ENCODE measurements around the gene TXNL4A. TPM values are rescaled to one million over a fixed set of nuclear protein-coding genes. Genes with fewer than 3 reads are reported as not detected.
"Not testable (repeated sequence)": the region's sequence is repeated elsewhere in the genome, so short reads cannot be mapped to it uniquely, and the experiment has no call there.

Gene TXNL4A
- total and polyA plus RNA-seq, 2 experiments from 2014 or later = 71.9 to 227 TPM

DNA sequence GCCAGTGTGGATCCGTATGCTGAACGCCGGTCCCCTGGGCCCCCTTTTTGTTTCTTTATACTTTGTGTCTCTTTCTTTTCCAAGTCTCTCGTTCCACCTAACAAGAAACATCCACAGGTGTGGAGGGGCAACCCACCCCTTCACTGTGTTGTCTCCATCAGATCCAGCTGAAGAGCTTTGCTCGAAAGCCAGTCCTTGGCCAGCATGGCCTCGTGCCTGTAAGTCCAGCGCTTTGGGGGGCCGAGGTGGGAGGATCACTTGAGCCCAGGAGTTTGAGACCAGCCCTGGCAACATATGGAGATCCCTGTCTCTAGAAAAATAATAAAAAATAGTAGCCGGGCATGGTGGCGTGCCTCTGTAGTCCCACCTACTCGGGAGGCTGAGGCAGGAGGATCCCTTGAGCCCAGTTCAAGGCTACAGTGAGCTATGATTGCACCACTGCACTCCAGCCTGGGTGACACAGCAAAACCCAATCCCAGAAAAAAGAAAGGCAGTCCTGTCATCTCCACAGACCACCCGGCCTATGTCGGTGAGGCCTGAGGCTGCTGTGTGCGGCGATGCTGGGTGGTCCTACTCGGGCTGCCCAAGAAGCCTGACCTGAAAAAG is 27.3 kb downstream of the TXNL4A start:
- no peaks in the 10 kb centered on the region for H3K27me3 ChIP-seq
- no peak for DNase-seq (ENCODE audit: low spot score)
- H3K4me2 ChIP-seq = no peak overlapping the region
- H3K79me2 ChIP-seq = peaks cover under 1% of the 10 kb centered on the region
- H4K20me1 ChIP-seq (ENCODE audit: insufficient read depth, poor library complexity, severe bottlenecking) = no peaks in the 10 kb centered on the region
- H3K27ac ChIP-seq = peak overlapping the region; percentile 76
- no peaks in the 10 kb centered on the region for H3K9me3 ChIP-seq (ENCODE audit: low read depth)
- H3K9me2 ChIP-seq (replicated peaks; ENCODE audit: insufficient read depth) = no peaks in the 10 kb centered on the region
- no peaks in the 10 kb centered on the region for H3K36me3 ChIP-seq (replicated peaks; ENCODE audit: insufficient read depth, low read depth)
- peaks cover 20% of the 10 kb centered on the region for H3K4me1 ChIP-seq (ENCODE audit: insufficient read depth)
- no peak overlapping the region for H2AFZ ChIP-seq
- WGBS (ENCODE audit: low lambda C conversion rate, missing lambda C conversion rate) = 87% methylated on average over 16 of the region's 16 CpGs
- H3K4me3 ChIP-seq = no peak overlapping the region
- TF ChIP-seq EZH2 (IDR thresholded peaks at IDR 0.05; ENCODE audit: borderline replicate concordance) = no peak
- TF ChIP-seq, protein P1, sequence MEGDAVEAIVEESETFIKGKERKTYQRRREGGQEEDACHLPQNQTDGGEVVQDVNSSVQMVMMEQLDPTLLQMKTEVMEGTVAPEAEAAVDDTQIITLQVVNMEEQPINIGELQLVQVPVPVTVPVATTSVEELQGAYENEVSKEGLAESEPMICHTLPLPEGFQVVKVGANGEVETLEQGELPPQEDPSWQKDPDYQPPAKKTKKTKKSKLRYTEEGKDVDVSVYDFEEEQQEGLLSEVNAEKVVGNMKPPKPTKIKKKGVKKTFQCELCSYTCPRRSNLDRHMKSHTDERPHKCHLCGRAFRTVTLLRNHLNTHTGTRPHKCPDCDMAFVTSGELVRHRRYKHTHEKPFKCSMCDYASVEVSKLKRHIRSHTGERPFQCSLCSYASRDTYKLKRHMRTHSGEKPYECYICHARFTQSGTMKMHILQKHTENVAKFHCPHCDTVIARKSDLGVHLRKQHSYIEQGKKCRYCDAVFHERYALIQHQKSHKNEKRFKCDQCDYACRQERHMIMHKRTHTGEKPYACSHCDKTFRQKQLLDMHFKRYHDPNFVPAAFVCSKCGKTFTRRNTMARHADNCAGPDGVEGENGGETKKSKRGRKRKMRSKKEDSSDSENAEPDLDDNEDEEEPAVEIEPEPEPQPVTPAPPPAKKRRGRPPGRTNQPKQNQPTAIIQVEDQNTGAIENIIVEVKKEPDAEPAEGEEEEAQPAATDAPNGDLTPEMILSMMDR (IDR thresholded peaks at IDR 0.05; ENCODE audit: poor library complexity) = no peak
- no peak for TF ChIP-seq EZH2phosphoT487 (IDR thresholded peaks at IDR 0.05; ENCODE audit: low read depth, severe bottlenecking, unreplicated experiment)

DNA sequence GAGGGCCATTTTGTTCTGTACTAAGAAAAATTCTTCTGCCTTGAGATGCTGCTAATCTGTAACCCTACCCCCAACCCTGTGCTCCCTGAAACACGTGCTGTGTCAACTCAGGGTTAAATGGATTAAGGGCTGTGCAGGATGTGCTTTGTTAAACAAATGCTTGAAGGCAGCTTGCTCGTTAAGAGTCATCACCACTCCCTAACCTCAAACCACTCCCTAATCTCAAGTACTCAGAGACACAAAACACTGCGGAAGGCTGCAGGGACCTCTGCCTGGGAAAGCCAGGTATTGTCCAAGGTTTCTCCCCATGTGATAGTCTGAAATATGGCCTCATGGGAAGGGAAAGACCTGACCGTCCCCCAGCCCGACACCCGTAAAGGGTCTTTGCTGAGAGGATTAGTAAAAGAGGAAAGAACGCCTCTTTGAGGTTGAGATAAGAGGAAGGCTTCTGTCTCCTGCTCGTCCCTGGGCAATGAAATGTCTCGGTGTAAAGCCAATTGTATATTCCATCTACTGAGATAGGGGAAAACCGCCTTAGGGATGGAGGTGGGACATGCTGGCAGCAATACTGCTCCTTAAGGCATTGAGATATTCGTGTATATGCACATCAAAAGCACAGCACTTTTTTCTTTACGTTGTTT is 28.1 kb downstream of the TXNL4A start:
- Histone ChIP-seq H3K4me2 (peak overlapping the region; percentile 62), H2AFZ (peak overlapping the region; percentile 15), H3K27ac (peak overlapping the region; percentile 76), H3K4me1 (ENCODE audit: insufficient read depth) (peaks cover 20% of the 10 kb centered on the region)
- H3K9me2 ChIP-seq (replicated peaks; ENCODE audit: insufficient read depth); H3K27me3 ChIP-seq; H3K4me3 ChIP-seq; H4K20me1 ChIP-seq (ENCODE audit: insufficient read depth, poor library complexity, severe bottlenecking); H3K79me2 ChIP-seq; DNase-seq (ENCODE audit: low spot score); H3K9me3 ChIP-seq (ENCODE audit: low read depth); H3K36me3 ChIP-seq (replicated peaks; ENCODE audit: insufficient read depth, low read depth): not testable (repeated sequence)
- 5% methylated on average over 12 of the region's 12 CpGs for WGBS (ENCODE audit: low lambda C conversion rate, missing lambda C conversion rate)
- TF ChIP-seq, protein P1 (IDR thresholded peaks at IDR 0.05; ENCODE audit: poor library complexity) = peak; percentile 26

DNA sequence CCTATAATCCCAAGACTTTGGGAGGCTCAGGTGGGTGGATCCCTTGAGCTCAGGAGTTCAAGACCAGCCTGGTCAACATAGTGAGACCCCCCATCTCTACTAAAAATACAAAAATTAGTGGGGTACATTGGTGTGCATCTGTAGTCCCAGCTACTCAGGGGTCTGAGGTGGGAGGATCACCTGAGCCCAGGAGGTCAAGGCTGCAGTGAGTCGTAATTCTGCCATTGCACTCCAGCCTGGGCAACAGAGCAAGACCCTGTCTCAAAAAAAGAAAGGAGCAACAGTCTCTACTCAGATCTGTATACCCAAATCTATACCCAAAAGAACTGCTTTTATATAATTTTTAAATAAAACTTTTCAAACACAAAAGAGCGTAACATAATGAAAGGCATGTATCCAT is 29.4 kb downstream of the TXNL4A start:
- DNase-seq (ENCODE audit: low spot score) = no peak
- WGBS (ENCODE audit: low lambda C conversion rate, missing lambda C conversion rate) = 97% methylated on average over 2 of the region's 2 CpGs
- no peaks in the 10 kb centered on the region for H3K27me3 ChIP-seq

DNA sequence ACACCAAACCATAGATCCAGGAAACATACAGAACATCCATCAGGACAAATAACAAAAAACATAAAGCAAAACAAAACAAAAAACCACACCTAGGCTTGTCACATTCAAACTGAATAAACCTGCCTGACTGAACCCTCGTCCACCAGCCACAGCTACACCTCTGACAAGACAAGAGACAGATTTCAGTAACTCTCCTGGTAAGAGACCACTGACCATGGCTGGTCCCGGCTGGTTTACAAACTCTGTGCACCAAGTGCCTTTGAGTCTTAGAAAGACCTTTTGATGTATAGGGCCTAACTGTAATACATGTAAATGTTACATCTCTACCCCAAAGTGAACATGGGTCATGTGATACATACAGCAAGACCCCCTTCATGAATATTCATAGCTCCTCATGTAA is 32.1 kb downstream of the TXNL4A start:
- DNase-seq (ENCODE audit: low spot score) = no peak
- no peak for TF ChIP-seq EZH2 (IDR thresholded peaks at IDR 0.05; ENCODE audit: borderline replicate concordance)
- no peak for TF ChIP-seq EZH2phosphoT487 (IDR thresholded peaks at IDR 0.05; ENCODE audit: low read depth, severe bottlenecking, unreplicated experiment)
- TF ChIP-seq, protein P1 (IDR thresholded peaks at IDR 0.05; ENCODE audit: poor library complexity) = no peak
- 75% methylated on average over 2 of the region's 2 CpGs for whole genome bisulfite sequencing (ENCODE audit: low lambda C conversion rate, missing lambda C conversion rate)

More for the DNA sequence above, 29.4 kb downstream of the TXNL4A start:
- Histone ChIP-seq H3K79me2 (no peaks in the 10 kb centered on the region), H3K4me2 (no peak overlapping the region), H3K36me3 (replicated peaks; ENCODE audit: insufficient read depth, low read depth) (no peaks in the 10 kb centered on the region), H3K9me3 (ENCODE audit: low read depth) (no peaks in the 10 kb centered on the region), H3K4me1 (ENCODE audit: insufficient read depth) (peaks cover 26% of the 10 kb centered on the region), H4K20me1 (ENCODE audit: insufficient read depth, poor library complexity, severe bottlenecking) (no peaks in the 10 kb centered on the region), H2AFZ (no peak overlapping the region), H3K27ac (no peak overlapping the region), H3K9me2 (replicated peaks; ENCODE audit: insufficient read depth) (no peaks in the 10 kb centered on the region), H3K4me3 (no peak overlapping the region)
- TF ChIP-seq EZH2 (IDR thresholded peaks at IDR 0.05; ENCODE audit: borderline replicate concordance) = no peak

More for the DNA sequence above, 32.1 kb downstream of the TXNL4A start:
- H3K9me3 ChIP-seq (ENCODE audit: low read depth) = no peaks in the 10 kb centered on the region
- no peak overlapping the region for H2AFZ ChIP-seq
- no peak overlapping the region for H3K4me2 ChIP-seq
- no peak overlapping the region for H3K27ac ChIP-seq
- H3K36me3 ChIP-seq (replicated peaks; ENCODE audit: insufficient read depth, low read depth) = no peaks in the 10 kb centered on the region
- H3K79me2 ChIP-seq = peaks cover under 1% of the 10 kb centered on the region
- no peaks in the 10 kb centered on the region for H3K27me3 ChIP-seq
- no peak overlapping the region for H3K4me3 ChIP-seq
- no peaks in the 10 kb centered on the region for H4K20me1 ChIP-seq (ENCODE audit: insufficient read depth, poor library complexity, severe bottlenecking)
- H3K4me1 ChIP-seq (ENCODE audit: insufficient read depth) = peaks cover 33% of the 10 kb centered on the region
- H3K9me2 ChIP-seq (replicated peaks; ENCODE audit: insufficient read depth) = no peaks in the 10 kb centered on the region

All from hepatocyte (in vitro differentiated cells).